GM19193 (cell line): Measurements from ENCODE around the gene TCERG1L.

Experiments
- POLR2A ChIP-seq: IDR thresholded peaks from 4 replicates; pipeline ENCODE4 v1.6.1; 2011; ENCODE audit not compliant: insufficient read depth, insufficient read length; ENCODE audit errors: extremely low read depth

Gene TCERG1L

DNA sequence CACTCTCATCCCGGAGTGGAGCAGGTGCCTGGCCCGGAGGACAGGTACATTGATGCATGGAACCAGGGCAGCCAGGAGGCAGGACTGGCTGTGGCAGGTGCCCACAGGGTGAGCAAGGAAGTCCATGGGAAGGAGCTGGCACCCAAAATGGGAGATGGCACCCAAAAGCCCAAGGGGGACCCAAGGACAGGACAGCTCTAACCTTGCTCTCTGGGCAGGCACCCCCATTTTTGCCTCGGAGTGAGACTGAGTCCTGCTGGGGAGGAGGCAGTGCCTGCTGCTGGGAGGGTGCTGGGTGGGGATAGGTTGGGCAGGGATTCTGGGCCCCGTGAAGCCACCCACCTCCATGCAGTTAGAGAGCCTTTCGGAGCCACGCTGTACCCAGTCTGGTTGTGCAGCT is 234.5 kb downstream of the TCERG1L start:
- no peak for TF ChIP-seq POLR2A

GRCh38 chr10:131076356-131076755 is 235.2 kb downstream of the TCERG1L start:
- TF ChIP-seq POLR2A, result no peak

- TF ChIP-seq POLR2A, result no peak
These were observed 236.2 kb downstream of the TCERG1L start for GRCh38 chr10:131075218-131075770.

GRCh38 chr10:131074682-131075081 is 236.8 kb downstream of the TCERG1L start:
- TF ChIP-seq POLR2A, result no peak

DNA sequence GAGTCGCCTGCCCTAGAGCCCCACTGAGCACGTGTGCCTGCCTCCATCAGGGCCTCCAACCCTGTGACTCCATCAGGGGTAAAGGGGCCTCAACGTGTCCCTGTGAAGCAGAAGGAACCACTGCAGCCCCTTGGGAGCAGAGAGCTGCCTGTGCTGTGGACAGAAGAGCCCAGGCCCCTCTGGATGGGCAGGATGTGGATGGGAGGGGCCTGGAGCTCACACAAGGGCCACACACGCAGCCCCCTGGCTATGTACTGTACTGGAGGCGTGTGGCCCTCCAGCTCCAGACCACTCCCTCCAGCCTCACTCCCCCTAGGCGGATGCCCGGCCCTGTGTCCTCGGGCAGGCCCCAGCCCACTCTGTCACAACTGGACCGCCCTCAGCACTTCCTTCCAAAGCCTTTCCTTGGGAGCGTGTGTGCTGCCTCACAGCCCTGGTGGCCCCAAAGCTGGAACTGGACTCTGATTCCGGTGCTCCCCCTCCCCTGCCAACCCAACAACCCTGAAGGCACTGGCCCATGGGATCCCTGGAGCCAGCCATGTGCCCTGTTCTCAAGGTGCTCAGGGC is 238.0 kb downstream of the TCERG1L start:
- no peak for TF ChIP-seq POLR2A

DNA sequence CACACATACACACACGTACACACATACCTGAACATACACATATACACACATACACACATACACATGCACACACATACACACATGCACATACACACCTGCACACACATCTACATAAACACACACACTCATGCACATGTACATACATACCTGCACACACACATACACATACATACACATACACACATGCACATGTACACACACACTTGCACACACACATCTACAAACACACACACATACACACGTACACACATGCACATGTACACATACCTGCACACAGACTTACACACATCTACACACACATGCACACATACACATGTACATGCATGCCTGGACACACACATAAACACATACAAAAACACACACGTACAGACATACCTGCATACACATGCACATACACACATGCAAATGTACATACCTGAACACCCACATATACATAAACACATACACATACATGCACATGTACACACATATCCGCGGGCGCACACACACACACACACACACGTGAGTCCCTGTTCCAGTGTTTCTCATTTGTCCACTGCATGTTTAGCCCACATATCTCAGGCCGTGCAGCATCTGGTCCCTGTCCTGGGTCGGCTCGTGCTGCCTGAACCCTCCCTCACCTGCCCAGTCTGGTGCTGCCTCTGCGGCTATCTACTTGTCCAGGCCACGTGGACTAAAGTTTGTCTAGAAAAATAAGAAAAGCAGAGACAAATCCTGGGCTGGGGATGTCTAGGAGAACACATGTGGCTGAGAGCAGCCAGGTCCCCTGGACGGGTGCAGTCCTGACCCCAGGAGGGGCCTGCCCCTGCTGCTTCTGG is 238.7 kb downstream of the TCERG1L start:
- no peak for TF ChIP-seq POLR2A

DNA sequence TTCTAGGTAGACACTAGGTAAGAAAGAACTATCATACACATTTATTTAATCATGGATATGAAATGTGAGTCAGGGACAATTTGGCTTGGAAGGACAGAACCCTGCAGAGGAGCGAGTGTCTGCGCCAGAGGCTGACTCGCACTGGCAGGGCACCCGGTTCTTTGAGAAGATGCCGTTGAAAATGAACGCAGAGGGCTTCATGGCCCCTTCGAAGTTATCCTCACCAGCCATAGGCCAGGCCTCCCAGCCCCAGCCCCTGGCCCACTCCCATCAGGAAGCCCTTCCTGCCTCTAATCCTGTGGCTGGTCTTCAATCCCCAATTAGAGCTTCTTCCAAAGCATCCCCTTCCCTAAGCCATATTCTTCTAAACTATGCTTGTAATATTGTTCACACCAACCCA is 239.8 kb downstream of the TCERG1L start:
- TF ChIP-seq POLR2A, result no peak

GRCh38 chr10:131070856-131071255 is 240.7 kb downstream of the TCERG1L start:
- no peak for TF ChIP-seq POLR2A

- no peak for TF ChIP-seq POLR2A
These were observed 242.8 kb downstream of the TCERG1L start for GRCh38 chr10:131068760-131069159.

GRCh38 chr10:131068311-131068710 is 243.2 kb downstream of the TCERG1L start:
- TF ChIP-seq POLR2A, result no peak

GRCh38 chr10:131067690-131068089 is 243.8 kb downstream of the TCERG1L start:
- no peak for TF ChIP-seq POLR2A

DNA sequence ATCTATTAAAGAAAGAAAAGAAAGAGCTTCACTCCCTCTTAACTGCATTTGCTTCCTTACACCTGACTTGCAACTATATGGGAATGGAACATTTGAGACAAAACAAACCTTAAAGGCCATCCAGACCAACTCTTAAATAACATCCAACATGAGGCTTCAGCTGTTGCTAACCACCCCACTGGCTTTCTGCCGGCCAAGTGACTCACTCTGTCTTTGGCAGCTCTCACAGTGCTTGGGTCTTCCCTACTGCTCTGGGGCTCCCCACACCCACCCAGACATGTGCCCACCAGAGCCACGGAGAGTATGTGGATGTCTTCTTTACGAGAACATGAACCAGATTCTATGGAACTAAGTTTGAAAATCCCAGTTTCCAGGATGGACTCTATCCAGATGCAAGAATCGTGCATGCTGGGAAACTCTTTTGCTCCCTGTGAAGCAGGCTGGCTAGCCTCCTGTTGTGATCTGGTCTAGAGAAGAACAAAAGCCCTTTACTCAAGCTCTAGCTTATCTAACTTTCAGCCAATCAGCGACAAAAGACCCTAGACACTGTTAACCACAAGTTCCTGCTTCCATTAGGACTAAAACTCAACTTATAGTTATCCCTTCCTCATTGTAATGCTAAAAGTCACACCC is 245.7 kb downstream of the TCERG1L start:
- no peak for TF ChIP-seq POLR2A

GRCh38 chr10:131063311-131063710 is 248.2 kb downstream of the TCERG1L start:
- TF ChIP-seq POLR2A, result no peak

- TF ChIP-seq POLR2A, result no peak
These were observed 248.8 kb downstream of the TCERG1L start for GRCh38 chr10:131062621-131063260.

DNA sequence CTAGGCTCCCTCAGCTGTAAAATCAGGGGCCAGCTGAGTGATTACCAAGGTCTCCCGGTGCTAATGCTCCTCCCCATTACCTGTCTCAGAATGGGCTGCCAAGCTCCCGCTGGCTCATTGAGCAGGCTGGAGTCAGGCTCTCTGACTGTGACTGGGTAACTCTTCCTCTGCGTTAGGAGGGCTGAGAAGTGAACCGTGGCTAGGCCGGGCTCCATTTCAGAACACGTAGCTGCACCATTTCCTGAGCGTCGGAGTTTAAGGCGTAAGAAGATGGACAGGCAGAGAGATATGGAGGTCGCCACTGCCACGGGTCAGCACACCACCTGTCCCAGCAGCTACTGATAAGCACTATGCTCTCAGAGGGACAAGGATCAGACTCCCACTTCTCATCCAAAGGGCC is 250.3 kb downstream of the TCERG1L start:
- no peak for TF ChIP-seq POLR2A
